H9 (cell line): ENCODE measurements around the gene PTGER4. TPM values are rescaled to one million over a fixed set of nuclear protein-coding genes. Genes with fewer than 3 reads are reported as not detected.

Experiments
- DNase-seq: peaks from one replicate; pipeline ENCODE4 v3.0.0-alpha.2; 2017
- H2AFZ ChIP-seq: one replicate; pipeline ENCODE4 v1.6.1; 2013; ENCODE audit warnings: mild to moderate bottlenecking, low read length, control low read depth, moderate library complexity
- H2AK5ac ChIP-seq: 2 replicates; pipeline ENCODE4 v1.6.1; 2013; ENCODE audit warnings: low read length, control low read depth, mixed read lengths; ENCODE audit not compliant: insufficient read length
- H2BK120ac ChIP-seq: one replicate; pipeline ENCODE4 v1.6.1; 2013; ENCODE audit warnings: low read depth, mild to moderate bottlenecking, low read length, control low read depth, inconsistent platforms; ENCODE audit not compliant: poor library complexity, severe bottlenecking
- H2BK12ac ChIP-seq: 2 replicates; pipeline ENCODE4 v1.6.1; 2013; ENCODE audit warnings: low read length, control low read depth, mixed read lengths, low read depth; ENCODE audit not compliant: insufficient read length
- H2BK15ac ChIP-seq: 2 replicates; pipeline ENCODE4 v1.6.1; 2013; ENCODE audit warnings: low read depth, low read length, control low read depth
- H2BK20ac ChIP-seq: one replicate; pipeline ENCODE4 v1.6.1; 2013; ENCODE audit warnings: low read depth, mild to moderate bottlenecking, low read length, control low read depth, inconsistent platforms; ENCODE audit not compliant: poor library complexity, severe bottlenecking
- H2BK5ac ChIP-seq: 2 replicates; pipeline ENCODE4 v1.6.1; 2013; ENCODE audit warnings: low read length, control low read depth, mixed read lengths; ENCODE audit not compliant: insufficient read length
- H3K14ac ChIP-seq: 2 replicates; pipeline ENCODE4 v1.6.1; 2013; ENCODE audit warnings: low read length, control low read depth; ENCODE audit not compliant: insufficient read depth
- H3K18ac ChIP-seq: 2 replicates; pipeline ENCODE4 v1.6.1; 2013; ENCODE audit warnings: low read depth, mild to moderate bottlenecking, mixed read lengths, low read length, control low read depth; ENCODE audit not compliant: insufficient read length
- H3K23ac ChIP-seq: 2 replicates; pipeline ENCODE4 v1.6.1; 2013; ENCODE audit warnings: low read length, control low read depth, mixed read lengths, low read depth; ENCODE audit not compliant: insufficient read length
- H3K23me2 ChIP-seq: 2 replicates; pipeline ENCODE4 v1.6.1; 2013; ENCODE audit warnings: low read depth, mild to moderate bottlenecking, mixed read lengths, low read length, control low read depth; ENCODE audit not compliant: insufficient read length, poor library complexity, severe bottlenecking
- H3K27ac ChIP-seq: 2 replicates; pipeline ENCODE4 v1.5.1; 2013; ENCODE audit warnings: low read length, control low read depth, mixed read lengths, low read depth; ENCODE audit not compliant: insufficient read length
- H3K27me3 ChIP-seq: 2 replicates; pipeline ENCODE4 v1.6.1; 2013; ENCODE audit warnings: low read length, control low read depth, inconsistent platforms; ENCODE audit not compliant: insufficient read depth
- H3K4ac ChIP-seq: 2 replicates; pipeline ENCODE4 v1.6.1; 2013; ENCODE audit warnings: low read depth, mild to moderate bottlenecking, control low read depth, inconsistent platforms, low read length, moderate library complexity
- H3K4me1 ChIP-seq: 2 replicates; pipeline ENCODE4 v1.6.1; 2013; ENCODE audit warnings: low read length, control low read depth, inconsistent platforms; ENCODE audit not compliant: insufficient read depth
- H3K4me2 ChIP-seq: 2 replicates; pipeline ENCODE4 v1.6.1; 2013; ENCODE audit warnings: low read length, control low read depth, mixed read lengths; ENCODE audit not compliant: insufficient read length, insufficient read depth
- H3K56ac ChIP-seq: 2 replicates; pipeline ENCODE4 v1.6.1; 2013; ENCODE audit warnings: low read depth, mild to moderate bottlenecking, mixed read lengths, low read length, control low read depth; ENCODE audit not compliant: insufficient read length
- H3K79me1 ChIP-seq: 2 replicates; pipeline ENCODE4 v1.6.1; 2013; ENCODE audit warnings: low read depth, mild to moderate bottlenecking, moderate library complexity, low read length, control low read depth, inconsistent platforms; ENCODE audit not compliant: insufficient read depth, poor library complexity, severe bottlenecking
- H3K79me2 ChIP-seq: 2 replicates; pipeline ENCODE4 v1.6.1; 2013; ENCODE audit warnings: low read length, control low read depth, inconsistent platforms; ENCODE audit not compliant: insufficient read depth
- H3K9ac ChIP-seq: 2 replicates; pipeline ENCODE4 v1.6.1; 2013; ENCODE audit warnings: low read length, control low read depth, mixed read lengths; ENCODE audit not compliant: insufficient read length; ENCODE audit errors: extremely low read depth
- H3K9me3 ChIP-seq: one replicate; pipeline ENCODE4 v1.6.1; 2013; ENCODE audit warnings: low read depth, low read length, inconsistent platforms; ENCODE audit not compliant: control insufficient read depth
- H3T11ph ChIP-seq: one replicate; pipeline ENCODE4 v1.6.1; 2013; ENCODE audit warnings: mild to moderate bottlenecking, low read length, control low read depth, inconsistent platforms
- H4K20me1 ChIP-seq: one replicate; pipeline ENCODE4 v1.6.1; 2013; ENCODE audit not compliant: control insufficient read depth, insufficient read length, insufficient read depth
- H4K5ac ChIP-seq: 2 replicates; pipeline ENCODE4 v1.6.1; 2013; ENCODE audit warnings: low read depth, mild to moderate bottlenecking, mixed read lengths, low read length, control low read depth; ENCODE audit not compliant: insufficient read length
- H4K8ac ChIP-seq: replicated peaks from 2 replicates; pipeline ENCODE4 v1.6.1; 2013; ENCODE audit warnings: low read length, control low read depth, mixed read lengths, low read depth; ENCODE audit not compliant: insufficient read length
- H4K91ac ChIP-seq: 2 replicates; pipeline ENCODE4 v1.6.1; 2013; ENCODE audit warnings: low read depth, mild to moderate bottlenecking, moderate library complexity, mixed read lengths, low read length, control low read depth; ENCODE audit not compliant: insufficient read length
- H3K27ac Mint-ChIP-seq, 3 experiments: 2 replicates in 2 of 3; 3 replicates in 1 of 3; pipeline ENCODE4 v1.8.0; 2020 to 2021; ENCODE audit warnings: mixed read lengths in 3 of 3, mild to moderate bottlenecking in 1 of 3, moderate library complexity in 1 of 3
- H3K27me3 Mint-ChIP-seq: 2 replicates; pipeline ENCODE4 v1.8.0; 2021; ENCODE audit warnings: low read depth, mild to moderate bottlenecking, moderate library complexity, mixed read lengths
- H3K36me3 Mint-ChIP-seq, 3 experiments: 2 replicates in 2 of 3; 3 replicates in 1 of 3; pipeline ENCODE4 v1.8.0; 2020 to 2021; ENCODE audit warnings: low read depth in 3 of 3, mixed read lengths in 3 of 3; ENCODE audit not compliant: insufficient read depth in 1 of 3
- H3K4me1 Mint-ChIP-seq, 2 experiments: 2 replicates each; pipeline ENCODE4 v1.8.0; 2020; ENCODE audit warnings: mixed read lengths in 2 of 2
- H3K4me3 Mint-ChIP-seq, 2 experiments: 2 replicates in 1 of 2; 3 replicates in 1 of 2; pipeline ENCODE4 v1.8.0; 2020 to 2021; ENCODE audit warnings: mild to moderate bottlenecking in 2 of 2, mixed read lengths in 2 of 2, moderate library complexity in 1 of 2
- H3K9me3 Mint-ChIP-seq, 2 experiments: 2 replicates in 1 of 2; 3 replicates in 1 of 2; pipeline ENCODE4 v1.8.0; 2020; ENCODE audit warnings: mild to moderate bottlenecking in 2 of 2, mixed read lengths in 2 of 2, moderate library complexity in 1 of 2
- CTCF ChIP-seq: fragments of 200-600 bp; sonication (generic); conservative IDR thresholded peaks from 3 replicates; pipeline ENCODE4 v1.8.0; 2021; ENCODE audit warnings: antibody characterized with exemption, mild to moderate bottlenecking
- WGBS: extraction: QIAGEN DNeasy Blood & Tissue Kit; methylation state at CpG from one replicate; pipeline ENCODE4 v1.1.7; 2013; ENCODE audit warnings: missing lambda C conversion rate, low lambda C conversion rate, mixed read lengths; ENCODE audit not compliant: insufficient read length; ENCODE audit errors: extremely low coverage; 5-methylcytosine and 5-hydroxymethylcytosine counted together
- total RNA-seq: library from RNA; stranded (reverse); gene quantifications from 2 replicates; pipeline ENCODE4 v1.2.1, GENCODE V29; 2021

PTGER4 gene
- total RNA-seq, 1 experiment from 2014 or later: 0.35 TPM

GRCh38 chr5:40669606-40670390 is 9.9 kb upstream of the PTGER4 start:
- H4K91ac ChIP-seq: no peak overlapping the region
- H3K9me3 ChIP-seq: no peaks in the 10 kb centered on the region
- Mint-ChIP-seq H3K4me1 (no peaks in the 10 kb centered on the region), H3K27ac (no peak overlapping the region), H3K36me3 (no peaks in the 10 kb centered on the region), H3K4me3 (no peak overlapping the region), H3K9me3 (no peaks in the 10 kb centered on the region), H3K27me3 (peaks cover 2% of the 10 kb centered on the region)
- no peak overlapping the region for H2AFZ ChIP-seq
- H4K5ac ChIP-seq: no peak overlapping the region
- H3K18ac ChIP-seq: no peak overlapping the region
- no peak for TF ChIP-seq CTCF
- no peak overlapping the region for H3K4ac ChIP-seq
- no peak overlapping the region for H3K14ac ChIP-seq
- H3K27ac ChIP-seq: no peak overlapping the region
- H3K9ac ChIP-seq: no peak overlapping the region
- H3T11ph ChIP-seq: no peak overlapping the region
- H3K27me3 ChIP-seq: no peaks in the 10 kb centered on the region
- H2BK20ac ChIP-seq: no peak overlapping the region
- H3K56ac ChIP-seq: no peak overlapping the region
- H3K4me2 ChIP-seq: no peak overlapping the region
- no peak overlapping the region for H3K23ac ChIP-seq
- H3K79me2 ChIP-seq: no peaks in the 10 kb centered on the region
- DNase-seq: no peak
- no CpG with 5 or more reads among the region's 6 CpGs for WGBS
- no peak overlapping the region for H2AK5ac ChIP-seq
- H4K20me1 ChIP-seq: no peaks in the 10 kb centered on the region
- no peak overlapping the region for H2BK120ac ChIP-seq
- no peak overlapping the region for H2BK15ac ChIP-seq
- H3K23me2 ChIP-seq: no peaks in the 10 kb centered on the region
- H3K79me1 ChIP-seq: no peaks in the 10 kb centered on the region
- no peak overlapping the region for H2BK5ac ChIP-seq
- no peaks in the 10 kb centered on the region for H3K4me1 ChIP-seq
- no peak overlapping the region for H4K8ac ChIP-seq
- H2BK12ac ChIP-seq: no peak overlapping the region
